ENCODE measurements around the gene ZMYND12.

GRCh38 chr1:42429603-42430002 is 26.2 kb downstream of the ZMYND12 start:
- TF ChIP-seq CTCF (IDR thresholded peaks at IDR 0.05; ENCODE audit: poor library complexity, severe bottlenecking) (no peak), EP300 (conservative IDR thresholded peaks at IDR 0.05; ENCODE audit: poor library complexity, severe bottlenecking) (no peak), RAD21 (conservative IDR thresholded peaks at IDR 0.05) (no peak), MXI1 (conservative IDR thresholded peaks at IDR 0.05; ENCODE audit: poor library complexity, severe bottlenecking) (no peak), EZH2 (IDR thresholded peaks at IDR 0.05; ENCODE audit: borderline replicate concordance, insufficient read depth, low read length, poor library complexity, severe bottlenecking) (no peak), TAF1 (IDR thresholded peaks at IDR 0.05; ENCODE audit: low read depth) (no peak), POLR2AphosphoS5 (IDR thresholded peaks at IDR 0.05) (no peak), SMC3 (conservative IDR thresholded peaks at IDR 0.05; ENCODE audit: poor library complexity) (no peak)
- TF ChIP-seq, protein P1, sequence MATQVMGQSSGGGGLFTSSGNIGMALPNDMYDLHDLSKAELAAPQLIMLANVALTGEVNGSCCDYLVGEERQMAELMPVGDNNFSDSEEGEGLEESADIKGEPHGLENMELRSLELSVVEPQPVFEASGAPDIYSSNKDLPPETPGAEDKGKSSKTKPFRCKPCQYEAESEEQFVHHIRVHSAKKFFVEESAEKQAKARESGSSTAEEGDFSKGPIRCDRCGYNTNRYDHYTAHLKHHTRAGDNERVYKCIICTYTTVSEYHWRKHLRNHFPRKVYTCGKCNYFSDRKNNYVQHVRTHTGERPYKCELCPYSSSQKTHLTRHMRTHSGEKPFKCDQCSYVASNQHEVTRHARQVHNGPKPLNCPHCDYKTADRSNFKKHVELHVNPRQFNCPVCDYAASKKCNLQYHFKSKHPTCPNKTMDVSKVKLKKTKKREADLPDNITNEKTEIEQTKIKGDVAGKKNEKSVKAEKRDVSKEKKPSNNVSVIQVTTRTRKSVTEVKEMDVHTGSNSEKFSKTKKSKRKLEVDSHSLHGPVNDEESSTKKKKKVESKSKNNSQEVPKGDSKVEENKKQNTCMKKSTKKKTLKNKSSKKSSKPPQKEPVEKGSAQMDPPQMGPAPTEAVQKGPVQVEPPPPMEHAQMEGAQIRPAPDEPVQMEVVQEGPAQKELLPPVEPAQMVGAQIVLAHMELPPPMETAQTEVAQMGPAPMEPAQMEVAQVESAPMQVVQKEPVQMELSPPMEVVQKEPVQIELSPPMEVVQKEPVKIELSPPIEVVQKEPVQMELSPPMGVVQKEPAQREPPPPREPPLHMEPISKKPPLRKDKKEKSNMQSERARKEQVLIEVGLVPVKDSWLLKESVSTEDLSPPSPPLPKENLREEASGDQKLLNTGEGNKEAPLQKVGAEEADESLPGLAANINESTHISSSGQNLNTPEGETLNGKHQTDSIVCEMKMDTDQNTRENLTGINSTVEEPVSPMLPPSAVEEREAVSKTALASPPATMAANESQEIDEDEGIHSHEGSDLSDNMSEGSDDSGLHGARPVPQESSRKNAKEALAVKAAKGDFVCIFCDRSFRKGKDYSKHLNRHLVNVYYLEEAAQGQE (IDR thresholded peaks at IDR 0.05; ENCODE audit: borderline replicate concordance): no peak
